Upper lobe of right lung (tissue), 1 donor: ENCODE results near the gene ITGA6. TPM values are rescaled to one million over a fixed set of nuclear protein-coding genes. Genes with fewer than 3 reads are reported as not detected.

Experiments used
- ATAC-seq: fragments of 200-7000 bp; cut with Tn5 transposase; one replicate; pipeline ENCODE4 v1.9.1; 2020; ENCODE audit warnings: mild to moderate bottlenecking, moderate library complexity
- DNase-seq: peaks from one replicate; pipeline ENCODE4 v3.0.0-alpha.2; 2020
- H3K27ac ChIP-seq: fragments of 200-600 bp; one replicate; pipeline ENCODE4 v1.8.0; 2022
- H3K27me3 ChIP-seq: fragments of 200-600 bp; one replicate; pipeline ENCODE4 v1.8.0; 2022; ENCODE audit warnings: mild to moderate bottlenecking
- H3K36me3 ChIP-seq: fragments of 200-600 bp; one replicate; pipeline ENCODE4 v1.8.0; 2022
- H3K4me1 ChIP-seq: fragments of 200-600 bp; one replicate; pipeline ENCODE4 v1.8.0; 2022
- H3K4me3 ChIP-seq: fragments of 200-600 bp; one replicate; pipeline ENCODE4 v1.8.0; 2022; ENCODE audit warnings: mild to moderate bottlenecking
- H3K9me3 ChIP-seq: fragments of 200-600 bp; one replicate; pipeline ENCODE4 v1.8.0; 2022
- CTCF ChIP-seq: fragments of 200-600 bp; IDR thresholded peaks from one replicate; pipeline ENCODE4 v1.8.0; 2022; ENCODE audit warnings: antibody characterized with exemption
- intact Hi-C: fragments of 100-400 bp; cut with DNase I; formaldehyde crosslinking; loops from one replicate; pipeline ENCODE4 v1.11.0; 2022
- total RNA-seq: library from RNA; stranded (reverse); fragmentation: NEBNext Ultra II Directional; extraction: Animal tissue kit (Norgen Biotek cat#: 25700); gene quantifications from one replicate; pipeline ENCODE4 v1.2.1, GENCODE V29; 2021
- donor health status: DM: no; HTN: yes; CAD: no; lungs with severe emphysema.

ITGA6 gene
- total RNA-seq, 1 donor from 2014 or later: 73.0 TPM

- no peak for TF ChIP-seq CTCF
- H3K4me1 ChIP-seq: no peaks in the 10 kb centered on the region
- H3K36me3 ChIP-seq: peaks cover 16% of the 10 kb centered on the region
- DNase-seq: no peak
- no peak overlapping the region for H3K27ac ChIP-seq
- intact Hi-C loops: no loop called here
- no peak for ATAC-seq
- H3K4me3 ChIP-seq: no peak overlapping the region
- H3K27me3 ChIP-seq: no peaks in the 10 kb centered on the region
- no peaks in the 10 kb centered on the region for H3K9me3 ChIP-seq
Measured at GRCh38 chr2:172472446-172473033, 45.2 kb downstream of the ITGA6 start.

- Histone ChIP-seq H3K27ac (no peak overlapping the region), H3K36me3 (peaks cover 18% of the 10 kb centered on the region), H3K4me1 (no peaks in the 10 kb centered on the region), H3K9me3 (no peaks in the 10 kb centered on the region), H3K27me3 (no peaks in the 10 kb centered on the region), H3K4me3 (no peak overlapping the region)
- DNase-seq (no peak), ATAC-seq (no peak)
- no peak for TF ChIP-seq CTCF
- intact Hi-C loops: no loop called here
Measured at GRCh38 chr2:172473167-172473566, 45.8 kb downstream of the ITGA6 start.

GRCh38 chr2:172478353-172478752, 51.0 kb downstream of the ITGA6 start:
- H3K4me1 ChIP-seq: peaks cover 9% of the 10 kb centered on the region
- TF ChIP-seq CTCF: no peak
- intact Hi-C loops: no loop called here
- no peak overlapping the region for H3K4me3 ChIP-seq
- H3K36me3 ChIP-seq: peaks cover 12% of the 10 kb centered on the region
- H3K9me3 ChIP-seq: no peaks in the 10 kb centered on the region
- ATAC-seq (no peak), DNase-seq (no peak)
- H3K27me3 ChIP-seq: no peaks in the 10 kb centered on the region
- H3K27ac ChIP-seq: no peak overlapping the region

- no peaks in the 10 kb centered on the region for H3K27me3 ChIP-seq
- H3K36me3 ChIP-seq: peaks cover 19% of the 10 kb centered on the region
- no peaks in the 10 kb centered on the region for H3K9me3 ChIP-seq
- no peak overlapping the region for H3K27ac ChIP-seq
- peaks cover 9% of the 10 kb centered on the region for H3K4me1 ChIP-seq
- ATAC-seq: peak; percentile 79
- no peak for TF ChIP-seq CTCF
- H3K4me3 ChIP-seq: no peak overlapping the region
- intact Hi-C loops: no loop called here
- DNase-seq: no peak
Measured at GRCh38 chr2:172480301-172481218, 53.2 kb downstream of the ITGA6 start.

GRCh38 chr2:172481507-172482262, 54.3 kb downstream of the ITGA6 start:
- H3K36me3 ChIP-seq: peaks cover 11% of the 10 kb centered on the region
- no peaks in the 10 kb centered on the region for H3K9me3 ChIP-seq
- H3K4me1 ChIP-seq: peaks cover 9% of the 10 kb centered on the region
- no peaks in the 10 kb centered on the region for H3K27me3 ChIP-seq
- no peak for TF ChIP-seq CTCF
- DNase-seq (no peak), ATAC-seq (no peak)
- no peak overlapping the region for H3K27ac ChIP-seq
- intact Hi-C loops: no loop called here
- no peak overlapping the region for H3K4me3 ChIP-seq
